GM19238 (cell line): Measurements from ENCODE around the gene GMPPB.
A peak's percentile ranks its signal among the peaks of the same experiment; 100 is the strongest.
"Not testable (repeated sequence)": the region's sequence is repeated elsewhere in the genome, so short reads cannot be mapped to it uniquely, and the experiment has no call there.

Source experiments
- DNase-seq: peaks from one replicate; pipeline ENCODE4 v3.0.0; 2011; ENCODE audit warnings: low spot score; ENCODE audit not compliant: insufficient read length

Gene GMPPB

GRCh38 chr3:49723628-49724551 lies at the start of gene GMPPB:
TSS of gene GMPPB (minus strand) at chr3:49723951. CDS start at chr3:49723726, 225 bp downstream.
- peak; percentile 98 for DNase-seq

- DNase-seq, result no peak
Measured at GRCh38 chr3:49772703-49773102, 49.0 kb upstream of the GMPPB start.

- DNase-seq, result no peak
Measured at GRCh38 chr3:49771340-49771938, 47.7 kb upstream of the GMPPB start.

GRCh38 chr3:49769926-49770325 lies 46.2 kb upstream of the GMPPB start:
- DNase-seq, result no peak

GRCh38 chr3:49769286-49769915 lies 45.6 kb upstream of the GMPPB start:
- DNase-seq, result no peak

GRCh38 chr3:49763981-49764380 lies 40.2 kb upstream of the GMPPB start:
- no peak for DNase-seq

- DNase-seq, result no peak
Measured at GRCh38 chr3:49761661-49762060, 37.9 kb upstream of the GMPPB start.

- no peak for DNase-seq
Measured at GRCh38 chr3:49759226-49759625, 35.5 kb upstream of the GMPPB start.

GRCh38 chr3:49757197-49757596 lies 33.4 kb upstream of the GMPPB start:
- DNase-seq, result no peak

GRCh38 chr3:49756036-49756435 lies 32.3 kb upstream of the GMPPB start:
- DNase-seq, result no peak

- no peak for DNase-seq
Measured at GRCh38 chr3:49754536-49754935, 30.8 kb upstream of the GMPPB start.

- DNase-seq, result no peak
Measured at GRCh38 chr3:49751501-49751900, 27.8 kb upstream of the GMPPB start.

GRCh38 chr3:49750056-49750455 lies 26.3 kb upstream of the GMPPB start:
- no peak for DNase-seq

- DNase-seq, result not testable (repeated sequence)
Measured at GRCh38 chr3:49748874-49749273, 25.1 kb upstream of the GMPPB start.

- DNase-seq, result no peak
Measured at GRCh38 chr3:49747792-49748480, 24.2 kb upstream of the GMPPB start.

GRCh38 chr3:49745986-49746385 lies 22.2 kb upstream of the GMPPB start:
- DNase-seq, result no peak

- DNase-seq, result no peak
Measured at GRCh38 chr3:49740427-49740826, 16.7 kb upstream of the GMPPB start.

- no peak for DNase-seq
Measured at GRCh38 chr3:49738067-49738713, 14.4 kb upstream of the GMPPB start.

GRCh38 chr3:49734752-49735151 lies 11.0 kb upstream of the GMPPB start:
- DNase-seq, result no peak

GRCh38 chr3:49733551-49733950 lies 9.8 kb upstream of the GMPPB start:
- DNase-seq, result no peak

- DNase-seq, result no peak
Measured at GRCh38 chr3:49732597-49732996, 8.8 kb upstream of the GMPPB start.
